A204.1 (cell line): ENCODE data around the gene SLC44A2.

Experiments
- FAIRE-seq: peaks from 2 replicates; lab custom pipeline; 2012; peaks lifted over from hg19 to GRCh38; lab: Jason Lieb, UNC

Gene SLC44A2

DNA sequence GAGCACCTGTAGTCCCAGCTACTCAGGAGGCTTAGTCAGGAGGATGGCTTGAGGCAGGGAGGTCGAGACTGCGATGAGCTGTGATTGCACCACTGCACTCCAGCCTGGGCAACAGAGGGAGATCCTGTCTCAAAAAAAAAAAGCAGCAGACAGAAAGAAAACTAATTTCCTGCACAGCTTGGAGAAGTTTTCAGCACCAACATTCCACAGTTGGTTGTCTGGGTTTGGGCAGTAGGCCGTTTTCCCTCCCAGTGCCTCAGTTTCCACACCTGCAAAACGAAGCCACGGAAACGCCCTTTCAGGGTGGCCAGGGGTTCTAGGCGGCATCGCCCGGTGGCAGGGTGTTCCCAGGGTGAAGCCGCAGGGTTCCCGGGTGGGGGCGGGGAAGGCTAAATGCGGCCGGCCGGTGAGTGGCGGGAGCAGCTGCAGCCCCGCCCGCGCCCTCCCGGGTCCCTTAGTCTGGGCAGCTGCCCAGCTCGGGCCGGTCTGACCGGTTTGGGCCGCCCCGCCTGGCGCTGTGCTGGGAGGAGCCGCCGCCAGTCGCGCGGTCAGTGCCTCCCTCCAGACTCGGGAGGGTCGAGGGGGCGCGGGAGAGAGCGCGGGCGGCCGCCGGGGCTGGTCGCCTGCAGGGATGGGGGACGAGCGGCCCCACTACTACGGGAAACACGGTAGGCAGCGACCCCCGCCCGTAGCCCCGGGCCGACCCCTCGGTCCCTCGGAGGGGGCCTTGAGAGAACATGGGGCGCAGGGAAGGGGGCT, at the start of gene SLC44A2:
Gene SLC44A2 (plus strand): TSS at position 551 of the 759 bp plus-strand sequence. CDS start 81 bp downstream, at position 632.
- no peak for FAIRE-seq

DNA sequence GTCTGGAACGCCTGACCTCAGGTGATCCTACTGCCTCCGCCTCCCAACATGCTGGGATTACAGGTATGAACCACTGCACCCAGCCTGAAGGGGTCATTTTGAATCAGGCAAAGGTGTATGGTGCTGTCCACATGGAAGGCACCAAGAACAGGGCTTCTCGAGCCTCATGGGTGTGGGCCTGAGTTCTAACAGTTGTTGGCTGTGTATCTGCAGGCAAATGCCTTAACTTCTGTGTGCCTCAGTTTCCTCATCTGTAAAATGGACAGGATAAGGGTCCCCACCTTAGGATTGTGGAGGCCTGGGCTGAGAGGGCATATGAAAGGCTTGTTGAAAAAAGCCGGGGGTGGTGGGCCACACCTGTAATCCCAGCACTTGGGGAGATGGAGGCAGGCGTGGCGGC, 47.4 kb upstream of the SLC44A2 start:
- no peak for FAIRE-seq

DNA sequence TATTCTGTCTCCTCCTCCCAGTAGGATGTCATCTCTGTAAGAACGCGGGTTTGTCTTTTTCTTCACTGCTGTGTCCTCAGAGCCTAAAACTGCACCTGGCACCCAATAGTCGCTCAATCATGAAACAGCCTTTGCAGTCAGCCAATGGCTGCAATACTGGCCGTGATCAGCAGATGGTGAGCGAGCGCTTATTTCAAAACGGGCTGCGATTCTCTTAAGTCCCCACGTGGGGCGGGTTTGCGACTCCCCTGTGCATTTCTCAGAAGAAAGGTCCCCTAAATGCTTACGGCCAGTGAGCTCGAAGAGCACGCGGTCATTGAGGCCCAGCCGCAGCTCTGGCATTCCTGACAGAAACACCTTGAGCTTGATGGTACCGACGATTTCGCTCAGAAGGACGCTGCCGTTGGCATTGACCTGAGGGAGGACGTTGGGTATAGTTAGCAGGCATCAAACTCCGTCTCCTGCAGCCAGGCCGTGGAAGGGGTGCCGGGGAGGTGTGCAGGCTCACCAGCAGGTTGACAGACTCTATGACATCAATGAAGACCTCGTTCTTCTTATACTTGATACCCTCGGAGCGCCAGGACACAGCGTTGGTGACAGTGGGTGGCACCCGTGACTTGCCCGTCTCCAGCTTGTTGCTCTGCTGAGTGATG, 44.2 kb upstream of the SLC44A2 start:
- FAIRE-seq = peak; percentile 83

GRCh38 chr19:10582091-10582490, 43.3 kb upstream of the SLC44A2 start:
- no peak for FAIRE-seq

DNA sequence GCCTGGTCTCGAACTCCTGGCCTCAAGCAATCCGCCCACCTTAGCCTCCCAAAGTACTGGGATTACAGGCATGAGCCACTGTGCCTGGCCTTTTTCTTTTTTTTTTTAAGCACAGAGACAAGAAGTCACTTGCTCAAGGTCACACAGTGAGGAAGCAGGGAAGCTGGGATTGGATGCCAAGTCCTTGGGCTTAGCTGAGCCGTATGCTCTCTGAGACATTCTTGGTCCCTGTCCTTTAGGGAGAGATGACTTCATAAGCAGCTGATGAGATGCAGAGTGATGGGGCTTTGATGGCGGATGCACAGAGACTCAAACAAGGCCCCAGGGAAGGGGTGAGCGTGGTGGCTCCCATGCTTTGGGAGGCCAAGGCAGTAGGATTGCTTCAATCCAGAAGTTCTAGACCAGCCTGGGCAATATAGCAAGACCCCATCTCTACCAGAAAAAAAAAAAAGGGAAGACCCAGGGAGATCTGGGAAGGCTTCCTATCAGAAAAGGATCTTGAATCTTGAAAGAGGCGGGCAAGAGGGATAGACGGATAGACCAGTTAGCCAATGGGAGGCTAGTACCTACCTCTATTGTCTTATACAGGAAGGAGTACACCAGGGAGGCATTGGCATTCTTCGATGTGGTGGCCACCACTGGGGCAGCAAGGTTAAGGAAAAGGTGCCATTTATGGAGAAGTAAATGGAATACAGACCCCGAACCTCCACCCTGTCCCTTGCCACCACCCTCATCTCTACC, 42.1 kb upstream of the SLC44A2 start:
- no peak for FAIRE-seq

DNA sequence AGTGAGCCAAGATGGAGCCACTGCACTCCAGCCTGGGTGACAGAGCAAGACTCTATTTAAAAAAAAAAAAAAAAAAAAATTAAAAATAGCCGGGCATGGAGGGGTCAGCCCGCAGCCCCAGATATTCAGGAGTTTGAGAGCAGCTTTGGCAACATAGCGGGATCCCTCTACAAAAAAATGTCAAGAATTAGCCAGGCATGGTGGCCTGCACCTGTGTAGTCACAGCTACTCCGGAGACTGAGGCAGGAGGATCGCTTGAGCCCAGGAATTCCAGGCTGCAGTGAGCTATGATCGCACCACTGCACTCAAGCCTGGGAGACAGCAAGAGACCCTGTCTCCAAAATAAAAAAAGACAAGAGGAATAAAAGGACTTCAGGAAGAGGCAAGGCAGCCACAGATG, 39.0 kb upstream of the SLC44A2 start:
- no peak for FAIRE-seq

DNA sequence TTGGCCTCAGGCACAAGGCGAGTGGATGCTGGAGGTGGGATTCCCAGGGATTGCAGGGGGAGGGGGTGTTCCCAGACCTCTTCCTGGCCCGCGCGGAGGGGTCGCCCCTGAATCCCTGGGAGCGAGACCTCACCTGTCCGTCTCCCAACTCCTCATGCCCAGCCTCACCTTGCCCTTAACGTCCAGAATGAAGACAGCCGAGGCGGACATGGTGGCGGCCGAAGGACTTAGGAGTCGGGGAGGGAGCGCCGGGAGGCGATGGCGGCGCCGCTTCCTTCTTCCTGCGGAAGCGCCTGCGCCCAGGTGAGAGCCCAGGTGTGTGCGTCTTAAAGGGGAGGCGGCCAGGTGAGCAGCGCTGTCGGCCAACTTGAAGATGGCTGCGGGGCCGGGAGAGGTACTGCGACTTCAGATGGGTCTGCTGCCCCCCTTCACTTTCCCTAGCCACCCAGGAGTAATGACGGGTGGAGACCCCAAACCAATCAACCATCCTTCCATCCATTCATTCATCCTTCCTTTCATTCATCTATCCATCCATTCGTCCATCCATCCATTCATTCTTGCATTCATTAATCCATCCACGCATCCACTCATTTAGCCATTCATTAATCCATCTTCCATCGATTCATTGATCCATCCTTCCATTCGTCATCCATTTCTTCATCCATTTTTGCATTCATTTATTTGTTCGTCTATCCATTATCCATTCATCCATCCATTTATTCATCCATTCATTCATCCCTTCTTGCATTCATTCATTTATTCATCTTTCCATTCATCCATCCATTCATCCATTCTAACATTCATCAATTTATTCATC, 38.1 kb upstream of the SLC44A2 start, which contains the start of gene AP1M2:
Gene AP1M2 (minus strand): TSS at position 291 of the 817 bp plus-strand sequence. CDS start 81 bp downstream, at position 210.
- FAIRE-seq = no peak

GRCh38 chr19:10587839-10588150, 37.6 kb upstream of the SLC44A2 start:
- FAIRE-seq = no peak

DNA sequence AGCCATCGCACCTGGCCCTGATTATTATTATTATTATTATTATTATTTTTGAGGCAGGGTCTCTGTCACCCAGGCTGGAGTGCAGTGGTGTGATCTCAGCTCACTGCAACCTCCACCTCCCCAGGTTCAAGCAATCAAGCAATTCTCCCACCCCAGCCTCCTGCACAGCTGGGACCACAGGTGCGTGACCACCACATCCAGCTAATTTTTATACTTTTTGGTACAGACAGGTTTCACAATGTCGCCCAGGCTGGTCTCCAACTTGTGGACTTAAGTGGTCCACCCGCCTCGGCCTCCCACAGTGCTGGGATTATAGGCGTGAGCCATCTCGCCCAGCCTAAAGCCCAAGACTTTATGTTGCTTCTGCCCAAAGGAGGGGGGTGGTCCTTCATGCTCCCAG, 32.2 kb upstream of the SLC44A2 start:
- no peak for FAIRE-seq

- no peak for FAIRE-seq
Observed at GRCh38 chr19:10593820-10594637, 31.3 kb upstream of the SLC44A2 start.

DNA sequence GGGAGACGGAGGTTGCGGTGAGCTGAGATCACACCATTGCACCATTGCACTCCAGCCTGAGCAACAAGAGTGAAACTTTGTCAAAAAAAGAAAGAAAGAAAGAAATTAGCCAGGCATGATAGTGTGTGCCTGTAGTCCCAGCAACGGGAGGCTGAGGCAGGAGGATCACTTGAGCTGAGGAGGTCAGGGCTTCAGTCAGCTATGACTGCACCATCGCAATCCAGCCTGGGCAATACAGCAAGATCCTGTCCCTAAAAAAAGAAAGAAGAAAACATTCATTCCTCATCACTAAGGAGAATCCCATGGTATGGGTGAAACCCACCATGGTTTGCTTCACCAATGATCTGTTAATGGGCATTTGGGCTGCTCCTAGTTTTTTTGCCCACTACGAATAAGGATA, 25.2 kb upstream of the SLC44A2 start:
- no peak for FAIRE-seq

DNA sequence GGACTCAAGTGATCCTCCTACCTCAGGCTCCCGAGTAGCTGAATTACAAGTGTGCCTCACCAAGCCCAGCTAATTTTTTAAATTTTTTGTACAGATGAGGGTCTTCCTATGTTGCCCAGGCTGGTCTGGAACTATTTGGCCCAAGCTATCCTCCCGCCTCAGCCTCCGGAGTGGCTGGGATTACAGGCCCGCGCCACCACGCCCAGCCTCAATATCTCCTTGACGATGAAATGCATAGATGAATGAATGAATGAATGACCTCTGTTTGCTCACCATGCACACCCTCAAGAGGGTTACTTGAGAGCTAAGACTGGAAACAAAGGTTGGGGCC, 23.4 kb upstream of the SLC44A2 start:
- FAIRE-seq = no peak

- no peak for FAIRE-seq
Observed at GRCh38 chr19:10602330-10603083, 22.8 kb upstream of the SLC44A2 start.

DNA sequence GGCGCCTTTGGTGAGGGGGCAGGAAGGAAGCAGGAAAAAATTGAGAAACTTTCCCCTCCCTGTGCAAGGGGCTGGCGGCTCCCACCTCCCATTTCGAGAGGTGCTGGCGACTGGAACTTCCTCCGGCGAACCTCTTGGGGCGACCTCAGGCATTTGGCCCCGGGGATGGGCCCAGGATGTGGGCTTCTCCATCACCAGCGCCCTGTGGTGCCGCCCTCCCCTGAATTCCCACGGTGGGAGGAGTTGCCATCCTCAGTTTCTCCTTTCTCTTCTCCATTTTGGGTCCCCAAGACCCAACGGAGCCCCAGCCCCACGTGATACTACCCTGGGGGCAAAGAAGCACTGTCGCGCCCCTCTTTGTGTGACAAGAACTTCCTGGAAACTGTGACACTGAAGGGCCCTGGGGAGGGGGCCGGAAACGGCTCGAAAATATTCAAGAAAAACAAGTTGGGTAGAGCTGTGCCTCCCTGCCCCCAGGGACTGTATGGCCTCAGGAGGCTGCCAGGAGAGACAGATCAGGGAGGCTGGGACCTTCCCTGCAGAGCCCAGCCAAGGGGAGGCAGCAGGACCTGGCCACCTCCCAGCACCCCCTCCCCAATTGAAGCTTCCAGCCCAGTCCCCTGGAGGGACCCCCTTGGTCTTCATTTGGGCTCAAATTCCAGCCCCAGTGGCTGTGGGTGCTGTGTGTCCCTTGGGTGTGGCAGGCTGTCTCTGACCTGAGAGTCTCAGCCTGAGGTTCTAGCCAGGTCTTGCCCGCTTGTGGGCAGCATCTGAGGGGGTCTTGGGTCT, 22.1 kb upstream of the SLC44A2 start:
- FAIRE-seq = no peak

GRCh38 chr19:10603873-10604459, 21.4 kb upstream of the SLC44A2 start:
- no peak for FAIRE-seq

DNA sequence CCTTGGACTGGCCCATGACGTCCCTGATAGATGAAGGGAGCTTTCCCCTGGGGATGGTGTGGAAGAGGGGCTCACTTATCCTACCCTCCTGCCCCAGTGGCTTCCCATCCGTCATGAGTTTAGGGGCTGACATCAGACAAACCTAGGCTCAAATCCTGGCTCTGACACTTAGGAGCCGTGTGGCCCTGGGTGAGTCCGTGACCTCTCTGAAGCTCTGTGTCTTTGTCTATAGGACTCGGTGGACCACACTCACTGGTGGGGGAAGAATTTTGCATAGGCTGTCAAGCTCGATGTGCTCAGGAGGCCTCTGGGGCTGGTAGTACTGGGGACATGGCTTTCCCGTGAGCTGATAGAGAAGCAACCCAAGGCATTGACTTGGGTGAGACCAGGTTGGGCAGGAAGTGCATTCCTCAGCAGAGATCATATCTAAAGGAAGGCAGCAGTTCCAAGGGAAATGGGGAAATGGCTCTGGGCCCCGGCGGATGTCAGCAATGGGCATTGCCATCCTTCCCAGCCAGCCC, 20.8 kb upstream of the SLC44A2 start:
- no peak for FAIRE-seq

DNA sequence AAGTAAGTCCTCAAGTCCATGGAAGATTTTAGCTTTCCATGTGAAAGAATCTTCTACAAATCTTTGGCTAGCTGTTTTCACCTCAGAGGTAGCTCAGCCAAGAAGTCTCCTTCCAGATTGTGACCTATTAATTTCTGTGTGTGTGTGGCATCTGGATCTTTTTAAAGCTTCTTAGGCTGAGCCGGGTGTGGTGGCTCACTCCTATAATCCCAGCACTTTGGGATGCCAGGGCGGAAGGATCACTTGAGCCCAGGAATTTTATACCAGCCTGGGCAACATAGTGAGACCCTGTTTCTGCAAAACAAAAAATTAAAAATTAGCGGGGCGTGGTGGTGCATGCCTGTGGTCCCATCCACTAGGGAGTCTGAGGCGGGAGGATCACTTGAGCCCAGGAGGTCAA, 13.4 kb upstream of the SLC44A2 start:
- no peak for FAIRE-seq

- FAIRE-seq = no peak
Observed at GRCh38 chr19:10612499-10613119, 12.7 kb upstream of the SLC44A2 start.

- no peak for FAIRE-seq
Observed at GRCh38 chr19:10615429-10616023, 9.8 kb upstream of the SLC44A2 start.
